HG03442 (cell line): ENCODE data around the gene BACE1.
A peak's percentile ranks its signal among the peaks of the same experiment; 100 is the strongest.
"Not testable (repeated sequence)": the region's sequence is repeated elsewhere in the genome, so short reads cannot be mapped to it uniquely, and the experiment has no call there.

Experiments used
- ATAC-seq: cut with Tn5 transposase; IDR thresholded peaks from one replicate; pipeline ENCODE4 v1.9.1; 2021; ENCODE audit warnings: mild to moderate bottlenecking, moderate library complexity; ENCODE audit not compliant: unreplicated experiment

Gene BACE1

DNA sequence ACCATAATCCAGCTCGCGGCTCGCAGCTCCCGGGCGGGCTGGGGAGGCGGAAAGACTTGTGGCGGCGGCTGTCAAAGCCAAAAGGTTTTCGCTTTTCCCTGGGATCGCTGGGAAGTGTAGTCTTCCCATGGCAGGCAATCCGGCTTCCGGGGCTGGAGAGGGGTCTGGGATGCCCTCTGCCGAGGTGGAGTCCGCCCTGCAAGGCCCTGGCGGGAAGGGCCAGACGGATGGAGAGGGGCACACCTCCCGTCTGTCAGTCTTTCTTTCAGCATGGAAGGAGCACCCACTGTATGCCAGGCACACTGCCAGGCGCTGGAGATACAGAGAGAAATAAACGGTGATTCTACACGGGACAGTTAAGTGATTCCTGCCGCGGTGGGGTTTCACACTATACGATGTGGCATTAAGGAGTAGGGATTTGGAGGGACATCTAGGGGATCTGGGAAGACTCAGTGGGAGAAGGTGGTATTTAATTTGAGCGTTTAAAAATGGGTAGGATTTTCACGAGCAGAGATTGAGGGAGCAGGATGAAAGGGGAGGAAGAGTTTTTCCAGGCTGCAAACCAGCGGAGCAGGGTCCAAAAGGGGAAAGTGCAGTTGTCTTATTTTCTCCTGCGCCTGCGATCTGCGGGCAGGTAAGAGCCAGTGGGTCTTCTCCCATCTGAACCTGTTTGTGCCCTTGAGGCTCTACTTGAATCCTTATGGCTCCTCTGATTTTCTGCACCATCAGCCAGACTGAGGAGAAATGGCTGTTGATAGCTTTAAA lies at the start of gene BACE1:
BACE1 (minus strand) TSS at position 60 of the 765 bp plus-strand sequence. CDS start 461 bp downstream, outside the sequence.
- ATAC-seq: no peak

DNA sequence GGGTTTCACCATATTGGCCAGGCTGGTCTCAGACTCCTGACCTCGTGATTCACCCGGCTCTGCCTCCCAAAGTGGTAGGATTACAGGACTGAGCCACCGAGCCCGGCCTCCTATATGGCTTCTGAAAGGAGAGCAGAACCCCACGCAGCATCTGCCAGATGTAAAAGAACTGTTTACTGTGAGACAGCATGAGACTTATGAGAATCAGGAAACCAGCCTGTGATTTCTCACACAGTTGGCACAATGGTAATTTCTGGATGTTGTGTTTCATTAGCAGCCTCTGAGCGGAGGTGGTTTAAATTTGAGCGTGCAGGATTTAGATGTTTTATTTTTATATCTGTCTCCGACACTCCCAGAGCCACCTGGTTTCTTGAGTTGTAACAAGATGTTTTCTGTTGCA lies 45.4 kb upstream of the BACE1 start:
- no peak for ATAC-seq

DNA sequence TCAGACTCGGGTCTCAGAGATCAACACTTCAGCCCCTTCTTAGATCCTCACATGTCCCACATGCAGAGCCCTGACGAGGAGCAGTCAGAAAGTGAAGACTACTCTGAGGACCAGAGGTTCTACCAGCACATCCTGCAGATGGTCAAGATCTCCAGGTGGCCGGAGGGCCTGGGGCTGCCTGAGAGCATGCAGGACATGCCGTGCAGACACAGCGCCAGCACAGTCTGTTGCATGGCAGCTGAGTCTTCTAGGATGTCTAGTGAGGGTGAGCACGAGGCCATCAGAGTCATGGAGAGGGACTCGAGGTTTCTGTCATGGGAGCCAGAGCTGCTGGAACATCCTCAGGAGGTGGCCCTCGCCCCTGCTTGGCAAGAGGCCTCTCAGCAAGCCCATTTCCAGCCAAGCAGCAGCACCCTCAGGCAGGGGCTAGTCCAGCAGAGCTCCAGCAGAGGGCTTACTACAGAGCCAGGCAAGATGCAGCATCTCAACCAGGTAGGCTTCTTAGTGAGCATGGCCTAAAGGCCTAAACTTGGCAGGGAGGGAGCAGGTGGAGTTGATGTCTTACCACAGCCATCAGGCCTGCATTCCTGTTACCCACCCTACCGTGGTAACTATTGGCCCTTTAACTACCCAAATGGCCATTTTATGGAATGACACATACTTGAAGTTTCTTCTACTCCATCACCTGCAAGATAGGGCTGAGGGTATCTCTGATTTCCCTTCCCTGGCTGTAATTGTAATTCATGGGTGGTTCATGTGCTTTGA lies 40.3 kb upstream of the BACE1 start:
- ATAC-seq: no peak

DNA sequence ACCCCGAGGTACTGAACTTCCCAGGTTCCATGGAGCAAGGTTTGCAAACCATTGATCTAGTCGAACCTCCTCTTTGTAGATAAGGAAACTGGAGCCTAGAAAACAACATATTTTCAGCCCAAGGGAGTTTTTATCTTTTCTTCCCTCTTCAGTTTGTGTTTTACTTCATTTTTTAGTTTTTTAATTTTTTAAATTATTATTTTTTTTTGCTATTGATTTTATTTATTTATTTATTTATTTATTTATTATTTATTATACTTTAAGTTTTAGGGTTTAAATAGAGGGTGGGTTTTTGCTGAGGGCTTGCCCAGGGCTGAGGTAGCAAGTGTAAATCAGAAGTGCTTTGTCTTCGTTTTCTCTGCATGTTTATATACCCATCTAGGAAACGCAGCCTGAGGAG lies 38.5 kb upstream of the BACE1 start:
- ATAC-seq: no peak

GRCh38 chr11:117345039-117345438 lies 29.0 kb upstream of the BACE1 start:
- no peak for ATAC-seq

DNA sequence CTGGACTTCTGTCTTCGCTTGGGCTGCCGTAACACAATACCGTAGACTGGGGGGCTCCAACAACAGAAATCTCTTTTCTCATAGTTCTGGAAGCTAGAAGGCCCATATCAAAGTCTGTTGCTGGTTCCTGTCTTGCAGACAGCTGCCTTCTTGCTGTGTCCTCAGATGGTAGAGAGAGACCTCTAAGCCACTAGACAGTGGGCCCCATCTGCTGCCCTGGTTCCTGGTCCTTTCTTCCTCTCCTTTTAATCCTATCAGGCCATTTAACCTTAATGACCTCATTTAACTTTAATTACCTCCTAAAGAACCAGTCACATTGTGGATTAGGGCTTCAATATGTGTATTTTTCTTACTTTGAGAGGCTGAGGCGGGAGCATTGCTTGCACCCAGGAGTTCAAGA lies 21.0 kb upstream of the BACE1 start:
- ATAC-seq: no peak

DNA sequence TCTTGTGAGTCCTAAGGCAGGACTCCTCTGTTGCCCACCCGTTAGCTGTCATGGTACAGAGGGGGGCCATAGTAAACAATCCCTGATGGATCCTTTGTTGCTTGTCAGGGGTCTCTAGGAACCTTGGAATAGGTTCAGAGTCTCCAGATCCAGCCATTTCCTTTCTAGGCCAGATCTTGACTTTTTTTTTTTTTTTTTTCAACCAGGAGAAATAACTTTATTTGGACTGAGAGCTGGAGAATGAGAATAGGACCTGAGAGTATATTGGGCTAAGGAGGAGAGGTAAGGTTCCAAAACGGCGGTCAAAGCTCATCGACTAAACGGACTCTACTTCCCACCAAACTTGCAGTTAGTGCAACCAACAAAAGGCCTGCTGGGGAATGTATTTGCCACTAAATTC lies 19.3 kb upstream of the BACE1 start:
- no peak for ATAC-seq

GRCh38 chr11:117334896-117335295 lies 18.8 kb upstream of the BACE1 start:
- no peak for ATAC-seq

- no peak for ATAC-seq
These were observed 17.9 kb upstream of the BACE1 start for GRCh38 chr11:117333917-117334316.

GRCh38 chr11:117332843-117333242 lies 16.8 kb upstream of the BACE1 start:
- ATAC-seq: no peak

DNA sequence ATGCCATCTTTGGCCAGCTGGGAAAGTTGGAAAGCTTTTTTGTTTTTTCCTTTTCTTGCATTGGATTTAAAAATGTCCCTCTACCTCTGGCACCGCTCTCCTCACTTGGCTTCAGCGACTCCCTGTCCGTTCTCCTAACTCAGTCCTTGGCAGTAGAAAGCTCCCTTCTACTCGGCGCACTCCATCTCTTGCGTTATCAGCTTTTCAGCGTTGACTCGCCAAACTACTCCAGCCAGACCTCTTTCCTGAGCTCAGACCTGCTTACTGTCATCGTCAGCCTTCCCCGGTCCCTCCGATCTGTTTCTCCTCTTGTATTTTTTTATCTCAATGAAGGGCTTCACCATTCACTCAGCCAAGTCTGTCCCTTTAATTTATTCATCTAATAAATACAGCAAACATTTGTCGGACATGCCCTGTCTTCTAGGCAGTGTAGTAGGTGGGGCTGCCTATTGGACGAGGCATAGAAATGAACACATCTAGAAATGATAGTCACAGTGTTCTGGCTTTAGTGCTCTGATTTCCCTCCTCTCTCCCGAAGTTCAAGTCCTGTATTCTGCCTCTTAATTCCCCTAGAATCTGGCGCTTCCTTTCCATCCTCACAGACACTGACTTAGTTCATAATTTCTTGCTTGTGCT lies 12.4 kb upstream of the BACE1 start:
- ATAC-seq: peak; percentile 5

DNA sequence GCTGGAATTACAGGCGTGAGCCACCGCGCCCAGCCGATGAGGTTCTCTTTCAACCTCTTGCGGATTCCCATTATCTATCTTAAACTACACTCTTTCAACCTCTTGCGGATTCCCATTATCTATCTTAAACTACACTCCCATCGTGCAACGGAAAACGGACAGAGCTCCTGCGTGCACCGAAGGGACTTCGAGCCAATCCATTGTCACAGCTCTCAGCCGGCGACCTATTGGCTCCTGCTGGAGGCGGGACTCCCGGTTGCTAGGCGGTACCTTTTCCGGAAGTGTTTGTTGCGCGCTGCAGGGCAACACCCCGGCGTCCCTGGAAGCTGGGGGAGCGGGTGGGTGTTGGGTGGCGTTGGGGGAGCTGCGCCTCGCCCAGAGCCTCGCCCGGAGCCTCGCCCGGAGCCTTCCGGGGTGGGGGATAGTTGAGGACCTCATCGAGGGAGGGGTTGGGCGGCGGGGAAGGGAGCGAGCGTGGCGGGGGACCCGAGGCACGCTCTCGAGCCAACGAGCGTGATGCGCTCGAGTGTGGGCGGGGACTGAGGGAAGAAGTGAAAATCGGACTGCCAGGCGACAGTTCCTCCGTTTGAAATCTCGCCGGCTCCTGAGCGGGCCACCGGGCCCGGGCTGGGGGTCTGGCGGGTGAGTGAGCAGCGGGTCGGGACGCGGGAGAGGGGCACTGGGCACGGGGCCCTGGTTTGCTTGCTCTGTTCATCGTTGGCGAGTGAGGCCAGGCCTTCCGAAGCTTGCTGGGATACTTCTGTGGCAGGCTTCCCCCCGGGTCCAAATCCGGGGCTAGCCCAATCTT lies 11.7 kb upstream of the BACE1 start, which contains the start of gene CEP164:
CEP164 (plus strand) TSS at position 288 of the 808 bp plus-strand sequence. CDS start 10,733 bp downstream, outside the sequence.
- peak; percentile 95 for ATAC-seq

GRCh38 chr11:117327255-117327566 lies 11.2 kb upstream of the BACE1 start:
- ATAC-seq: not testable (repeated sequence)

DNA sequence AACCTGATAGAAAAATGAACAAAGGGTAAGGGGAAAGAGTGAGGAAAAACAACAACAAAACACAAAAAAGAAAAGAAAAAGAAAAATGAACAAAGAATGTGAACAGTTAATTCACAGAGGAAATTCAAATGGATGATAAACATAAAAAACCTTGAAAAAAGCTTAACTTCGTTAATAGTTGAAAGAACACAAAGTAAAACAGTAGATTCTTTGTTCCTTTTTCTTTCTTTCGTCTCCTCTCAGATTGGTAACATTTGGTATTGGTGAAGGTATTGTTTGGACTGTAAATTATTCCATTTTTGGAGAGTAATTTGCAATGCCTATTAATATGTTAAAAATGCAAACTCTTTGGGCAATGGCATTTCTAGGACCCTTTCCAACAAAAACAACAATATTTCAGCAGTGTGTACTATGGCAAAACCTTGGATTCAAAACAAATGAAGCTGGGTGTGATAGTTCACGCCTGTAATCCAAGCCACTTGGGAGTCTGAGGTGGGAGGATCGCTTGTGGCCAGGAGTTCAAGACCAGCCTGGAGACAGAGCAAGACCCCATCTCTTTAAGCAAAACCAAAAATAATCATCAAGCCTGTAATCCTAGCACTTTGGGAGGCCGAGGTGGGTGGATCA lies 3.3 kb upstream of the BACE1 start:
- no peak for ATAC-seq

GRCh38 chr11:117318738-117319137 lies 2.7 kb upstream of the BACE1 start:
- no peak for ATAC-seq

DNA sequence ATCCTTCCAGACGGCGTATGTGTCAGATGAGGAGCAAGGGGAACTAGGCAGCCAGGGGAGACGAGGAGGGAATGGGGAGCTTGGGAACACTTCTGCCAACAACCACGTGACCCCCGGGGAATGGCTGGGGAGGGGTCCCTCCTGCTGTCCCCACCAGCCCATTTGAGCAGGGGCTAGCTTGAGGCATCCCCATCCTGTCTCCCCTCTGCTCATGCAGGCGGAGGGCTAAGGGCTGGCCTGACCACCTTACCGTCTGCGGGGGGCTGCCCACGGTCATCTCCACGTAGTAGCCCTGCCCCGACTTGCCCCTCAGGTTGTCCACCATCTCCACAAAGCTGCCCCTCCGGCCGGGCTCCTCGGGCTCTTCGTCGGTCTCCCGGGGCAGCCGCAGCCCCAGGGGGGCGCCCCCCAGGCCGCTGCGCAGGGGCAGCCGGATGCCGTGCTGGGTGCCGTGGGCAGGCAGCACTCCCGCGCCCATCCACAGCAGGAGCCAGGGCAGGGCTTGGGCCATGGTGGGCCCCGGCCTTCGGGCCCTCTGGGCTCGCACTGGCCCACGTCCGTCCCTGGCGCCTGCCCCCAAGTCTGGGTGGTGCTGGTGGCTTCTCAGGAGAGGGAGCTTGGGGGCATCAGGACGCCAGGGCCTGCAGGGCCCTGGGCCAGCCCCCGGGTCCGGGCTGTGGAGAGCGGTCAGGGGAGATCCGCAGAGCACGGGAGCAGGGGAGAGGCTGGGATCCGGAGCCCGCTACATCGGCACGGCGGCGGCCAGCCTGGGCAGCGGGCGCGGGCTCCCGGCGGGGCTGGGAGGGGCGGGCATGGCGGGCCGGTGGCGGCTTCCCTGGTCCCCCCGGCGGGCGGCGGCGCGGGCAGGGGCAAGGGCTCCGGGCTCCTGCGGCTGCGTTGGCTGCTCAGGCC lies 515 bp downstream of the BACE1 start:
- ATAC-seq: no peak

DNA sequence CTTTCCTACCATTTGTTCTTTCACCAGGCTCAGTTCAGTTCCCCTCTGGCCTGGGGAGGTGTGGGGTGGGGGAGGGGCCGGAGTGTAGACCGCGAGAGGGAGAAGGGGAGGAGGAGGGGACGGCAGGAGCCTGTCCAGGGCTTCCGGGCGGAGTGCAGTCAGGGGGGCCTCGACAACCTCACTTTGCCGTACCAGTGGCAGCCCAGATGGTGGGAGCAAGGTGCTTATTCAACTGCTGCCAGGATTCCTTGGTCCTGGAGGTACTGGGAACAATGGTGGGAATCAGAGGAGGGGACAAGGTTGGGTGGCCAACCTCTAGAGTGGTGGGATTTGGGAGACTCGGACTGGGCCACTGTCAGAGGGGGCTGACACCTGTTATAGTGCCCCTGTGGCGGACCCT lies 1.2 kb downstream of the BACE1 start:
- ATAC-seq: no peak

- no peak for ATAC-seq
These were observed 2.0 kb downstream of the BACE1 start for GRCh38 chr11:117313828-117314768.
